Prostate gland (tissue), 2 donors: ENCODE measurements around the gene SAFB.

Source experiments
- POLR2A ChIP-seq: fragments of 450-650 bp; IDR thresholded peaks from one replicate; pipeline ENCODE4 v1.6.1; 2016; ENCODE audit warnings: antibody characterized with exemption, mild to moderate bottlenecking
- POLR2AphosphoS5 ChIP-seq: sonication (generic); formaldehyde crosslinking; IDR thresholded peaks from one replicate; pipeline ENCODE4 v1.6.1; 2017; ENCODE audit warnings: antibody characterized with exemption
- TF ChIP-seq, protein P1 (sequence below), 4 experiments: fragments of 200-600 bp in 2 of 4; fragments of 450-650 bp in 2 of 4; sonication (generic) in 2 of 4; IDR thresholded peaks; 1 replicate in 3 of 4; 2 replicates in 1 of 4; pipeline ENCODE4 v1.5.1; 2016 to 2019; ENCODE audit warnings: antibody characterized with exemption in 4 of 4, mild to moderate bottlenecking in 2 of 4, moderate library complexity in 2 of 4

- TF ChIP-seq, protein P1, sequence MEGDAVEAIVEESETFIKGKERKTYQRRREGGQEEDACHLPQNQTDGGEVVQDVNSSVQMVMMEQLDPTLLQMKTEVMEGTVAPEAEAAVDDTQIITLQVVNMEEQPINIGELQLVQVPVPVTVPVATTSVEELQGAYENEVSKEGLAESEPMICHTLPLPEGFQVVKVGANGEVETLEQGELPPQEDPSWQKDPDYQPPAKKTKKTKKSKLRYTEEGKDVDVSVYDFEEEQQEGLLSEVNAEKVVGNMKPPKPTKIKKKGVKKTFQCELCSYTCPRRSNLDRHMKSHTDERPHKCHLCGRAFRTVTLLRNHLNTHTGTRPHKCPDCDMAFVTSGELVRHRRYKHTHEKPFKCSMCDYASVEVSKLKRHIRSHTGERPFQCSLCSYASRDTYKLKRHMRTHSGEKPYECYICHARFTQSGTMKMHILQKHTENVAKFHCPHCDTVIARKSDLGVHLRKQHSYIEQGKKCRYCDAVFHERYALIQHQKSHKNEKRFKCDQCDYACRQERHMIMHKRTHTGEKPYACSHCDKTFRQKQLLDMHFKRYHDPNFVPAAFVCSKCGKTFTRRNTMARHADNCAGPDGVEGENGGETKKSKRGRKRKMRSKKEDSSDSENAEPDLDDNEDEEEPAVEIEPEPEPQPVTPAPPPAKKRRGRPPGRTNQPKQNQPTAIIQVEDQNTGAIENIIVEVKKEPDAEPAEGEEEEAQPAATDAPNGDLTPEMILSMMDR (IDR thresholded peaks at IDR 0.05): no peak
- no peak for TF ChIP-seq POLR2A
- TF ChIP-seq POLR2AphosphoS5: no peak
These were observed 19.3 kb downstream of the SAFB start for GRCh38 chr19:5642204-5642603.
